ENCODE results near the gene FAM240B.

DNA sequence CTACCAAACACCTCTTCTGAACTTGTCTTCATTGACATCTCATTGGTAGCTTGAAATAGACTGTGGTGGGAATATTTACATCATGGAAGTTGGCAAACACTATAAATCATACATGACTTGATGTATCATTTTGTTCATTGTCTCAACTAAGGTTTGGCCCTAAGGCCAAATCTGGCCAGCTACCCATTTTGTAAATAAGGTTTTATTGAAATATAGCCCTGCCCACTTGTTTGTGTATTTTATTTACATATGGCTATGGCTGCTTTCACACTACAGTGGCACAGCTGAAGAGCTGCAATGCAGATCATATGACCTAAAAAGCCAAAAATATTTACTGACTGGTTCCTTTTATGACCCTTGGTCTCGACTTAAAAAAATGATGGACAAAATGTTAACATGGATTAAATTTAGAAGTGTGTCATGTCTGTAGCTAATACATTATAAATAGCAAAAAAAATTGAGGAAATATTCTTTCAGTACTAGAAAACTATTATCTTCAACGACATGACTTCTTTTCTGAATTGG lies 22.1 kb downstream of the FAM240B start:
- TF ChIP-seq TAF1 (IDR thresholded peaks at IDR 0.05; ENCODE audit: low read depth, low read length) (no peak), POLR2A (IDR thresholded peaks at IDR 0.05; ENCODE audit: low read depth, low read length) (no peak)

Measured in GM12891 (cell line).